ENCODE results near the gene NEXN. TPM values are rescaled to one million over a fixed set of nuclear protein-coding genes. Genes with fewer than 3 reads are reported as not detected.

Gene NEXN
- total and polyA plus RNA-seq, 2 of the 13 experiments (the other 11 are each of a cell fraction or from before 2014, with no cell fraction given), result 0.07 to 0.97 TPM

DNA sequence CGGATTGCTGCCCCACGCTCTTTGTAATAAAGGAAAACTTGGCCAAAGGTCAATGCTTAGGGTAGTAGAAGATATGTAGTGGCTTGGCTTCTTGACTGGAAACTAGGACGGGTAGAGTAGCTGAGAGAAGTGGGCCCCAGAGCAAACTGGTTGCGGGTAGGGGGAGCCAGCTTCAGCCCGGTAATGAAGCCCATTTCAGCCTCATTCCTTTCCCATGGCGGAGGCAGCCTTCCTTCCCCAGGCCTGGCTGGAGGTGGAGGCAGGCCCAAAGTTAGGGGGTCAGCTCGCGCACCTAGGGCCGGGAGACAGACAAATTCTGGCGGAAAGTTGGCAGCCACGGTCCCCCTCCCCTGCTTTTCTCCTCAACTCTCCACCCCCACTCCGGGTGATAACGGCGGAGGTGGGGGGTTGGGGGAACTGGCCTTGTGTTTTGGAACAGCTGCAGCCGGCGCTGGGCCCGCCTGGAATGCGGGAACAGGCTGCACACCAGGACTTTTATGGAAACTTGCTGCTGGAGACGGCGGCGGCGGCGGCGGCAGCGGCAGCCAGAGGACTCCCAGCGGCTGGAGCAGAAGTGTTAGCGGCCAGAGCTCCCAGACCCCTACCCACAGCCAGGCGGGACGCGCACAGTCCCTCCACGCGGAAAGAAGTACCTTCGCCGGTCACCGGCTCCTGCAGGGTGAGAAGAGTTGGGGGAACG is at the start of gene NEXN (continued):
- TF ChIP-seq JUND (CRISPR knock-in tag; IDR thresholded peaks at IDR 0.05), result no peak
- TF ChIP-seq, protein P1, sequence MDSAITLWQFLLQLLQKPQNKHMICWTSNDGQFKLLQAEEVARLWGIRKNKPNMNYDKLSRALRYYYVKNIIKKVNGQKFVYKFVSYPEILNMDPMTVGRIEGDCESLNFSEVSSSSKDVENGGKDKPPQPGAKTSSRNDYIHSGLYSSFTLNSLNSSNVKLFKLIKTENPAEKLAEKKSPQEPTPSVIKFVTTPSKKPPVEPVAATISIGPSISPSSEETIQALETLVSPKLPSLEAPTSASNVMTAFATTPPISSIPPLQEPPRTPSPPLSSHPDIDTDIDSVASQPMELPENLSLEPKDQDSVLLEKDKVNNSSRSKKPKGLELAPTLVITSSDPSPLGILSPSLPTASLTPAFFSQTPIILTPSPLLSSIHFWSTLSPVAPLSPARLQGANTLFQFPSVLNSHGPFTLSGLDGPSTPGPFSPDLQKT (CRISPR knock-in tag; IDR thresholded peaks at IDR 0.05; ENCODE audit: borderline replicate concordance), result no peak
- TF ChIP-seq, protein P2, sequence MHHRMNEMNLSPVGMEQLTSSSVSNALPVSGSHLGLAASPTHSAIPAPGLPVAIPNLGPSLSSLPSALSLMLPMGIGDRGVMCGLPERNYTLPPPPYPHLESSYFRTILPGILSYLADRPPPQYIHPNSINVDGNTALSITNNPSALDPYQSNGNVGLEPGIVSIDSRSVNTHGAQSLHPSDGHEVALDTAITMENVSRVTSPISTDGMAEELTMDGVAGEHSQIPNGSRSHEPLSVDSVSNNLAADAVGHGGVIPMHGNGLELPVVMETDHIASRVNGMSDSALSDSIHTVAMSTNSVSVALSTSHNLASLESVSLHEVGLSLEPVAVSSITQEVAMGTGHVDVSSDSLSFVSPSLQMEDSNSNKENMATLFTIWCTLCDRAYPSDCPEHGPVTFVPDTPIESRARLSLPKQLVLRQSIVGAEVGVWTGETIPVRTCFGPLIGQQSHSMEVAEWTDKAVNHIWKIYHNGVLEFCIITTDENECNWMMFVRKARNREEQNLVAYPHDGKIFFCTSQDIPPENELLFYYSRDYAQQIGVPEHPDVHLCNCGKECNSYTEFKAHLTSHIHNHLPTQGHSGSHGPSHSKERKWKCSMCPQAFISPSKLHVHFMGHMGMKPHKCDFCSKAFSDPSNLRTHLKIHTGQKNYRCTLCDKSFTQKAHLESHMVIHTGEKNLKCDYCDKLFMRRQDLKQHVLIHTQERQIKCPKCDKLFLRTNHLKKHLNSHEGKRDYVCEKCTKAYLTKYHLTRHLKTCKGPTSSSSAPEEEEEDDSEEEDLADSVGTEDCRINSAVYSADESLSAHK (CRISPR knock-in tag; IDR thresholded peaks at IDR 0.05; ENCODE audit: borderline replicate concordance), result no peak
- TF ChIP-seq ZBTB42 (CRISPR knock-in tag; IDR thresholded peaks at IDR 0.05), result peak; percentile 47; the same call in 1 of the 2 replicates
- no peak for TF ChIP-seq ZNF160 (CRISPR knock-in tag; IDR thresholded peaks at IDR 0.05)
- no peak for TF ChIP-seq SRSF4 (IDR thresholded peaks at IDR 0.05; ENCODE audit: low read depth, low read length, poor library complexity, severe bottlenecking)
- TF ChIP-seq, protein P3, sequence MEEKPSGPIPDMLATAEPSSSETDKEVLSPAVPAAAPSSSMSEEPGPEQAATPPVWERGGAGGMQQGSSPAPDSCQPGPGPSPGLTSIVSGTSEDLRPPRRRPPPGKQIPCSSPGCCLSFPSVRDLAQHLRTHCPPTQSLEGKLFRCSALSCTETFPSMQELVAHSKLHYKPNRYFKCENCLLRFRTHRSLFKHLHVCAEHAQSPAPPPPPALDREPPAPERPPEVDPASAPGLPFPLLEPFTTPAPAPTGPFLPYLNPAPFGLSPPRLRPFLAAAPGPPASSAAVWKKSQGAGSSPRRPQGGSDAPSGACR (CRISPR knock-in tag; IDR thresholded peaks at IDR 0.05), result no peak
- TF ChIP-seq, protein P4, sequence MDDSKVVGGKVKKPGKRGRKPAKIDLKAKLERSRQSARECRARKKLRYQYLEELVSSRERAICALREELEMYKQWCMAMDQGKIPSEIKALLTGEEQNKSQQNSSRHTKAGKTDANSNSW (CRISPR knock-in tag; IDR thresholded peaks at IDR 0.05; ENCODE audit: borderline replicate concordance), result no peak
- no peak for TF ChIP-seq ZBTB38 (CRISPR knock-in tag; IDR thresholded peaks at IDR 0.05)
- TF ChIP-seq TEF (CRISPR knock-in tag; IDR thresholded peaks at IDR 0.05), result no peak
- no peak for TF ChIP-seq ZIK1 (CRISPR knock-in tag; IDR thresholded peaks at IDR 0.05; ENCODE audit: borderline replicate concordance, low read depth)
- no peak for TF ChIP-seq ZNF136 (CRISPR knock-in tag; IDR thresholded peaks at IDR 0.05; ENCODE audit: low read depth)
- TF ChIP-seq, protein P5, sequence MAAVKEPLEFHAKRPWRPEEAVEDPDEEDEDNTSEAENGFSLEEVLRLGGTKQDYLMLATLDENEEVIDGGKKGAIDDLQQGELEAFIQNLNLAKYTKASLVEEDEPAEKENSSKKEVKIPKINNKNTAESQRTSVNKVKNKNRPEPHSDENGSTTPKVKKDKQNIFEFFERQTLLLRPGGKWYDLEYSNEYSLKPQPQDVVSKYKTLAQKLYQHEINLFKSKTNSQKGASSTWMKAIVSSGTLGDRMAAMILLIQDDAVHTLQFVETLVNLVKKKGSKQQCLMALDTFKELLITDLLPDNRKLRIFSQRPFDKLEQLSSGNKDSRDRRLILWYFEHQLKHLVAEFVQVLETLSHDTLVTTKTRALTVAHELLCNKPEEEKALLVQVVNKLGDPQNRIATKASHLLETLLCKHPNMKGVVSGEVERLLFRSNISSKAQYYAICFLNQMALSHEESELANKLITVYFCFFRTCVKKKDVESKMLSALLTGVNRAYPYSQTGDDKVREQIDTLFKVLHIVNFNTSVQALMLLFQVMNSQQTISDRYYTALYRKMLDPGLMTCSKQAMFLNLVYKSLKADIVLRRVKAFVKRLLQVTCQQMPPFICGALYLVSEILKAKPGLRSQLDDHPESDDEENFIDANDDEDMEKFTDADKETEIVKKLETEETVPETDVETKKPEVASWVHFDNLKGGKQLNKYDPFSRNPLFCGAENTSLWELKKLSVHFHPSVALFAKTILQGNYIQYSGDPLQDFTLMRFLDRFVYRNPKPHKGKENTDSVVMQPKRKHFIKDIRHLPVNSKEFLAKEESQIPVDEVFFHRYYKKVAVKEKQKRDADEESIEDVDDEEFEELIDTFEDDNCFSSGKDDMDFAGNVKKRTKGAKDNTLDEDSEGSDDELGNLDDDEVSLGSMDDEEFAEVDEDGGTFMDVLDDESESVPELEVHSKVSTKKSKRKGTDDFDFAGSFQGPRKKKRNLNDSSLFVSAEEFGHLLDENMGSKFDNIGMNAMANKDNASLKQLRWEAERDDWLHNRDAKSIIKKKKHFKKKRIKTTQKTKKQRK (IDR thresholded peaks at IDR 0.05; ENCODE audit: low read length), result no peak
- TF ChIP-seq SNAI1 (CRISPR knock-in tag; IDR thresholded peaks at IDR 0.05; ENCODE audit: borderline replicate concordance), result no peak
- TF ChIP-seq ZNF317 (CRISPR knock-in tag; IDR thresholded peaks at IDR 0.05), result no peak; the same call in 1 of the 2 replicates
- TF ChIP-seq SMAD1 (CRISPR knock-in tag; IDR thresholded peaks at IDR 0.05; ENCODE audit: borderline replicate concordance, low read depth), result no peak
- no peak for TF ChIP-seq HOXA3 (CRISPR knock-in tag; IDR thresholded peaks at IDR 0.05)
- TF ChIP-seq TFDP2 (CRISPR knock-in tag; IDR thresholded peaks at IDR 0.05), result 0 out of 2 replicates have a peak, but pooled peaks have one; percentile 27

All from HepG2 (cell line).